A204.1 (cell line): ENCODE data around the gene SPEM3.

Experiments
- FAIRE-seq: peaks from 2 replicates; lab custom pipeline; 2012; peaks lifted over from hg19 to GRCh38; lab: Jason Lieb, UNC

Gene SPEM3

GRCh38 chr17:7403977-7404736 lies 24.5 kb upstream of the SPEM3 start, which contains the start of gene TMEM256:
TSS of gene TMEM256 (minus strand) at chr17:7404097. CDS start at chr17:7404084, 13 bp downstream.
- FAIRE-seq, result peak; percentile 99

DNA sequence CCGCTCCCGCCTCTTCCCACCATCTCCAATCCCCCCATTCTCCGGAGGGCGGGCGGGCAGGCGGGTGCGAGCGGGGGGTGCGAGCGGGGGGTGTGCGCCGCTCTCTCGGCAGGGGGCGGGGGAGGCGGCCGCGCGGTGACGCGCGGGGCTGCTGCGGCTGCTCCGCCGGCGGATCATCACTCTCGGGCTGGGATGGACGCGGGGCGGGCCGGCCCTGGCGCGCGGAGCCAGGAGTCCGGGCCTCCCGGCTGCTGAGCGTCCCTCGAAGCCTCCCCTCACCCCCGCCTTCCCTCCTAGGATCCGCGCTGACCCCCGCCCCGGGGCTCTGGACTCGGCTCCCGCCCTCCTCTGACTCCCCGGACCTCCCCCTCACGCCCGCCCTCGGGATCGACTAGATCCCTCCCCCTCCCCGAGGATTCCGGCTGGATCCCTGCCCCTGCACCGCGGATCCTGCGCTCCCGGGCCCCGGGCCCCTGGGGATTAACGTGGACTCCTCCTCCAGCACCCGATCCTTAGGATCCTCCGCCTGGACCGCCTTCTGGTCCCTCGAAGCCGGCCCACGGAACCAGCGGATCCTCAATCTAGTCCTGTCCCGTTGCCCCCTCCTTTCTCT lies 23.8 kb upstream of the SPEM3 start:
- no peak for FAIRE-seq

DNA sequence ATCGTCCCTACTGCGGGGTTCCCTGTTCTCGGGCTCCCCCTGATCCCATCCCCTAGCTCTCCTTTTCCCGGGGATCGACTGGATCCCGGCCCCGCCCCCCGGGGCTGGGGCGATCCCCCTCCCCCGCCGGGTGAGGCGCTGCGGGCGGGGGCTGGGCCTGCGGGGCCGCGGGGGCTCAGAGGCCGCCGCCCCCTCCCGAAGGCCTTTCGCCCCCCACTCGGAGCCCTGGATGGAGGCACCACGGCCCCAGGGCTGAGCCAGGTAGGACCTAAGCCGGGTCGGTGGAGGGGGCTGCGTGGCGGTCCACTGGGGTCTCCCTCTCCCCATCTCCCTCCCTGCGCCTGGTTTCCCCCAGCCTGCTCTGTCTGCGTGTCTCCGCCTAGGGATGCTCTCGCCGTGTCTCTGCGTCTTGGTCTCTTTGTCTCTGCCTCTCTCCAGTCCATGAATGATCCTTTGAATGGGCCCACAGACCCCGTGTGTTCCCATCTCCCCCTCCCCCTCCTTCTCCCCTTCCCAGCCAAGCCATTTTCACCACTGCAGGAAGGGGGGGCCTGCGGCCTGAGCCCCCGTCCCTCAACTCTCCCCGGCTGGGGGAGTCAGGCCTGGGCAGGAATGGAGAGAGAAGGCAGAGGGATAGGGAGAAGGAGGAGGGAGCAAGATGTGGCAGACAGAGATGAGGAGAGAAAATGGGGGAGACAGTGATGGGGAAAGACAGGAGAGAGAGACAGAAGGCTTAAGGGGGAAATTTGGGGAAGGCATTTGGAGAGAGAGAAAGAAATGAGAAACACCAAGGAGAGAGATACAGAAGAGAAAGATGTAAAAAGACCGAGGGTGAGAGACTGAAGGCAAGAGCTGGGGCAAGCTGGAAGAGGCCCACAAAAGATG lies 23.1 kb upstream of the SPEM3 start:
- no peak for FAIRE-seq

GRCh38 chr17:7406235-7406825 lies 22.3 kb upstream of the SPEM3 start:
- FAIRE-seq, result no peak

DNA sequence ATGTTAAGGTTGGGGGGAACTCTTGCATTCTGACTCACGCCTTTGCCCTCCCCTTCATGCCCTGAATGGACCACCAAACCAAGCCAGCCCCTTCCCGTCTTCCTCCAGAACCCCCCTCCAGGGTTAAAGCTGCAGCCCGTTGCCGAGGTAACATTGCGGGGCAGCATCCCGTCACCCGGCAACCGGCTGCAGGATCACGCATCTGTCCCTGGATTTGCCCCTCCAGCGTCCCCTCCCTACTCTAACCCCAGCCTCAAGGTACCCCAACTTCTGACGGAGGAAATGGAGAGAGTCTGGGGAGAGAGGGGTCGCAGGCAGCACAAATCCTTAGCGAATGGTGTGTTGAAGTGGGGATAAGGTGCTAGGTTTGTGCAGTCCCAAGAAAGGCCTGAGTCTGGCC lies 21.6 kb upstream of the SPEM3 start:
- no peak for FAIRE-seq

GRCh38 chr17:7407485-7408251 lies 21.0 kb upstream of the SPEM3 start, which contains the start of gene NLGN2:
TSS of gene NLGN2 (plus strand) at chr17:7407845. CDS start at chr17:7408256, 411 bp downstream.
- no peak for FAIRE-seq

- no peak for FAIRE-seq
These were observed 20.4 kb upstream of the SPEM3 start for GRCh38 chr17:7408252-7408727.

DNA sequence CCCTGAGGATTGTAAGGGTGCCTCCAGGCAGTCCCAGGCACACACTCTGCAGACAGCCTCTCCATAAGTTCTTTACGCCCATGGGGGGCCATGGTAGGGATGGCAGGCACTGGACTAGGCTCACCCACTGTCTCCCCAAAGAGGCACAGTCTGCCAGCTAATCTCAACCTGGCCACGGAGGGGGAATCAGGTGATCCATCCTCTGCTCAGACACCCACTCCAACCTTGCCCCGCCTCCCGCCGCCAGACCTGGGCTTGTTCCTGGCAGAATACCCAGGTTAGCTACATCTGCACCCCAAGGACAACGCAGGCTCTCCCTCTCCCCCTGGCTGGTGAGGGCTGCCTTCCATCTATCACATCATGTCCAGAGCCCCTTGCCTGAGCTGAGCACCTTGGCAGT lies 19.8 kb upstream of the SPEM3 start:
- no peak for FAIRE-seq

- FAIRE-seq, result no peak
These were observed 18.9 kb upstream of the SPEM3 start for GRCh38 chr17:7409716-7410115.

- FAIRE-seq, result no peak
These were observed 17.8 kb upstream of the SPEM3 start for GRCh38 chr17:7410634-7411426.

DNA sequence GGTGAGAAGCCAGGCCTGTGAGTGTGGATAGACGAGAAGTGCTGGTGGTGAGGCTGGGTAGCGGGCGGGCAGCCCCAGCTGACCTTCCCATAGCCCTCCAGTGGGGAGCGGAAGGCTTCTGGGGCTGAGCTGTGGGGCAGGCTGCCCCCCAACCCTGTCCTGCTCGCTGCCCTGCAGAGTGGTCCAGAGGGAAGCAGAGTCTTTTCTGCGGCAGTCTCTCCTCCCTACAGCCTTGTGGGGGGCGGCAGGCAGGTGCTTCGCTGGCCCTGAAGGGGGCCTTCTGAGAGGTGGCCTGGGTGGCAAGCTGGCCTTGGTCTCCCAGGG lies 17.3 kb upstream of the SPEM3 start:
- no peak for FAIRE-seq

DNA sequence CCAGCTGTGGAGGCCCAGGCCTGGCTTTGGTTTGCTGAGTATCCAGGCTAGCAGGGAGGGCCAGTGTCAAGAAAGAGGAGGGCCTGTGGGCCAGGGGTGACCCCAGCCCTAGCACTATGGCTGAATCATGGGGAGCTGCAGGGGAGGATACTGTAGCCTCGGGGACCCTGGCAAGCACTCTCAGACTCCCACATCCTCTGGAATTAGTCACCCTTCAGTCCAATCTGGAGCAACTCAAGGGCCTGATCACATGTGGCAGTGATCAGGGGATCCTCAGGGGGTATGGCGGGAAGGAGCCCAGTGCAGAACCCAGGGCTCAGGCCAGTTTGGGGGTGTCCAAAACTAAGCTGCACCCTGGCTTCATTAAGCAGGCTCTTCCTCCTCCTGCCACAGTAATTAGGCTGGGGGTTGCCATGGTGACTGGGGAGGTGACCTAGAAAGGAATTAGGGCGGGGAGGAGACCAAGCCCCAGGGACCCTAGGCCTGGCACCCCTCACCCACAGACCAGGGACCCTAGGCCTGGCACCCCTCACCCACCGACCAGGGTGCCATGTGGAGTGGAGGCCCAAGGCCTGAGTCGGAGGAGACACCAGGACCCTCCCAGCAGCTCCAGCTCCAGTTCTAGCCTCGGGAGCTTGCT lies 15.2 kb upstream of the SPEM3 start:
- FAIRE-seq, result no peak

GRCh38 chr17:7414837-7415236 lies 13.8 kb upstream of the SPEM3 start:
- FAIRE-seq, result no peak

- no peak for FAIRE-seq
These were observed 12.9 kb upstream of the SPEM3 start for GRCh38 chr17:7415784-7416183.

DNA sequence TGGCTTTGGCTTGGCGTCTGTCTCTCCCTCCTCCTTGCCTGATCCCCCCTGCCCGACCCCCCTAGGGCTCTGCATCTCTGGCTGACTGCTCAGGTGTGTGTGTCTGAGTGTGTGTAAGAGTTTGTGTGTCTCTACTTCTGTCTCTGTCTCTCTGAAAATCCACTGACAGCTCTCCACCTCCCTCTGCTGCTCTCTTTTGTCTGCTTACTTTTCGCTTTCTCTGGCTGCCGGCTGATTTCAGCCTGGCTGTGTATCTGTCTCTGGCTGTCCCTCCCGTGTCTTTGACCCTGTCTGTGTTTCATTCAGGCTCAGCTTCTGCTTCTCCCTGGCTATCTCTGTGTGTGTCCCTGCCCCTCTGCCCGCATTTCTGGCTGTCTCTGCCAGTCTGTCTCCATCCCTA lies 12.3 kb upstream of the SPEM3 start:
- FAIRE-seq, result no peak

- FAIRE-seq, result no peak
These were observed 11.5 kb upstream of the SPEM3 start for GRCh38 chr17:7417056-7417655.

- no peak for FAIRE-seq
These were observed 10.0 kb upstream of the SPEM3 start for GRCh38 chr17:7418472-7419152.

- no peak for FAIRE-seq
These were observed 8.6 kb upstream of the SPEM3 start, which contains the start of gene SPEM1 for GRCh38 chr17:7419819-7420610. TSS of gene SPEM1 (plus strand) at chr17:7420324. CDS start at chr17:7420385, 61 bp downstream.
